NCI-H748 (cell line): Measurements from ENCODE around the gene DACT3.
"Not testable (repeated sequence)": the region's sequence is repeated elsewhere in the genome, so short reads cannot be mapped to it uniquely, and the experiment has no call there.

Source experiments
- DNase-seq: peaks from one replicate; lab custom pipeline; 2025; ENCODE audit not compliant: unreplicated experiment; lab: John Stamatoyannopoulos, UW

The DACT3 gene

GRCh38 chr19:46635920-46636761 is 24.8 kb downstream of the DACT3 start, which contains the start of gene GNG8:
TSS of gene GNG8 (minus strand) at chr19:46636202. CDS start at chr19:46634682, 1,520 bp downstream.
- peak; percentile 24 for DNase-seq

GRCh38 chr19:46634656-46635218 is 26.2 kb downstream of the DACT3 start:
- peak; percentile 73 for DNase-seq

GRCh38 chr19:46634045-46634655 is 26.8 kb downstream of the DACT3 start:
- DNase-seq = peak; percentile 85

GRCh38 chr19:46633130-46633529 is 27.9 kb downstream of the DACT3 start:
- DNase-seq = no peak

GRCh38 chr19:46631481-46631880 is 29.5 kb downstream of the DACT3 start:
- DNase-seq = no peak

- no peak for DNase-seq
These were observed 30.3 kb downstream of the DACT3 start for GRCh38 chr19:46630586-46631205.

GRCh38 chr19:46629546-46630025 is 31.4 kb downstream of the DACT3 start:
- DNase-seq = no peak

GRCh38 chr19:46628970-46629369 is 32.0 kb downstream of the DACT3 start:
- not testable (repeated sequence) for DNase-seq

- DNase-seq = no peak
These were observed 34.5 kb downstream of the DACT3 start for GRCh38 chr19:46626446-46626845.

- no peak for DNase-seq
These were observed 35.3 kb downstream of the DACT3 start for GRCh38 chr19:46625731-46626130.

- no peak for DNase-seq
These were observed 35.9 kb downstream of the DACT3 start, which contains the start of gene PTGIR for GRCh38 chr19:46624958-46625661. TSS of gene PTGIR (minus strand) at chr19:46625089. CDS start at chr19:46624225, 864 bp downstream.

- DNase-seq = no peak
These were observed 37.0 kb downstream of the DACT3 start for GRCh38 chr19:46623915-46624502.

- no peak for DNase-seq
These were observed 38.9 kb downstream of the DACT3 start for GRCh38 chr19:46622118-46622446.

GRCh38 chr19:46621191-46622117 is 39.5 kb downstream of the DACT3 start:
- no peak for DNase-seq

- DNase-seq = no peak
These were observed 40.3 kb downstream of the DACT3 start for GRCh38 chr19:46620716-46621115.

- no peak for DNase-seq
These were observed 40.7 kb downstream of the DACT3 start for GRCh38 chr19:46620267-46620666.

GRCh38 chr19:46618670-46619231 is 42.2 kb downstream of the DACT3 start:
- no peak for DNase-seq

GRCh38 chr19:46617601-46618000 is 43.4 kb downstream of the DACT3 start:
- no peak for DNase-seq
